HepG2 (cell line): Measurements from ENCODE around the gene CYP11A1. TPM values are rescaled to one million over a fixed set of nuclear protein-coding genes. Genes with fewer than 3 reads are reported as not detected.

Source experiments
- ATAC-seq: fragments of 200-7000 bp; cut with Tn5 transposase; 3 replicates; pipeline ENCODE4 v1.9.1; 2020; ENCODE audit warnings: mild to moderate bottlenecking, moderate library complexity
- BruUV-seq: library from RNA; stranded (reverse); fragments of 400-500 nt; replicated peaks from 2 replicates; lab custom pipeline; 2021; lab: Mats Ljungman, UMichigan
- CTCF ChIA-PET: fragments of 300-600 bp; formaldehyde crosslinking; extraction: SDS; loops from one replicate; lab custom pipeline; 2021; ENCODE audit warnings: low total read pairs, inconsistent platforms, low intra/inter-chr PET ratio; lab: Yijun Ruan, JAX
- POLR2A ChIA-PET: fragments of 350-600 bp; sonication (Branson Sonifier 250); formaldehyde crosslinking; loops from one replicate; lab custom pipeline; 2020; ENCODE audit warnings: antibody characterized with exemption, inconsistent platforms; lab: Yijun Ruan, JAX
- DNase-seq: peaks from one replicate; pipeline ENCODE4 v3.0.0-alpha.2; 2015; ENCODE audit warnings: low spot score
- FAIRE-seq: peaks from 3 replicates; lab custom pipeline; 2011; peaks lifted over from hg19 to GRCh38; lab: Jason Lieb, UNC
- H2AFZ ChIP-seq: one replicate; pipeline ENCODE4 v1.6.1; 2011; ENCODE audit warnings: low read length, inconsistent platforms
- H3K27ac ChIP-seq: fragments of 300-600 bp; 3 replicates; pipeline ENCODE4 v1.8.0; 2011; ENCODE audit warnings: mixed run types, mild to moderate bottlenecking, mixed read lengths, low read length, inconsistent platforms; ENCODE audit not compliant: insufficient read depth; ENCODE audit errors: extremely low read length
- H3K27me3 ChIP-seq, 2 experiments: fragments of 200-600 bp in 1 of 2; 2 replicates in 1 of 2; 3 replicates in 1 of 2; pipeline versions ENCODE4 v1.6.0 to v1.8.0; 2011; ENCODE audit warnings: low read length in 2 of 2, mild to moderate bottlenecking in 2 of 2, moderate library complexity in 2 of 2, inconsistent platforms in 1 of 2; ENCODE audit not compliant: insufficient read depth in 2 of 2, control insufficient read depth in 1 of 2
- H3K36me3 ChIP-seq, 2 experiments: fragments of 200-600 bp in 1 of 2; replicated peaks in 1 of 2; 2 replicates in 1 of 2; 3 replicates in 1 of 2; pipeline versions ENCODE4 v1.5.1 to v1.8.0; 2011; ENCODE audit warnings: low read length in 2 of 2, inconsistent platforms in 1 of 2; ENCODE audit not compliant: insufficient read depth in 2 of 2, control insufficient read depth in 1 of 2
- H3K4me1 ChIP-seq: 2 replicates; pipeline ENCODE4 v1.5.1; 2012; ENCODE audit warnings: low read length, inconsistent platforms; ENCODE audit not compliant: insufficient read depth
- H3K4me2 ChIP-seq: 2 replicates; pipeline ENCODE4 v1.6.0; 2011; ENCODE audit warnings: low read depth, low read length, inconsistent platforms
- H3K4me3 ChIP-seq, 3 experiments: fragments of 200-600 bp in 1 of 3; sonication (generic), shearing (Covaris generic) in 1 of 3; replicated peaks in 1 of 3; 2 replicates each; pipeline ENCODE4 v1.5.1; 2011 to 2016; ENCODE audit warnings: low read length in 3 of 3, inconsistent platforms in 2 of 3, low read depth in 2 of 3, mild to moderate bottlenecking in 2 of 3, control low read depth in 1 of 3, mixed read lengths in 1 of 3; ENCODE audit not compliant: insufficient read depth in 1 of 3
- H3K79me2 ChIP-seq: one replicate; pipeline ENCODE4 v1.6.1; 2011; ENCODE audit warnings: low read length, inconsistent platforms; ENCODE audit not compliant: insufficient read depth
- H3K9ac ChIP-seq: 2 replicates; pipeline ENCODE4 v1.6.0; 2011; ENCODE audit warnings: mild to moderate bottlenecking, low read depth, low read length, inconsistent platforms; ENCODE audit not compliant: insufficient read depth
- H3K9me3 ChIP-seq: 2 replicates; pipeline ENCODE4 v1.5.1; 2012; ENCODE audit warnings: mild to moderate bottlenecking, low read length
- H4K20me1 ChIP-seq: 2 replicates; pipeline ENCODE4 v1.6.0; 2011; ENCODE audit warnings: inconsistent platforms, mild to moderate bottlenecking, low read length, moderate library complexity; ENCODE audit not compliant: insufficient read depth
- AKAP8 ChIP-seq: sonication (generic); formaldehyde crosslinking; IDR thresholded peaks from 2 replicates; pipeline ENCODE4 v1.5.1; 2020; ENCODE audit warnings: mild to moderate bottlenecking, missing genetic modification reagents
- DNMT1 ChIP-seq: sonication (generic); formaldehyde crosslinking; IDR thresholded peaks from 2 replicates; pipeline ENCODE4 v1.5.1; 2020; ENCODE audit warnings: mild to moderate bottlenecking, missing genetic modification reagents
- FOXA1 ChIP-seq, 2 experiments: fragments of 450-650 bp in 1 of 2; sonication (generic) in 1 of 2; formaldehyde crosslinking in 1 of 2; IDR thresholded peaks; 2 replicates each; pipeline versions ENCODE4 v1.4.0 to v1.6.1; 2016 to 2020; ENCODE audit warnings: missing genetic modification reagents in 1 of 2
- FOXO4 ChIP-seq: sonication (generic); formaldehyde crosslinking; conservative IDR thresholded peaks from 2 replicates; pipeline ENCODE4 v1.8.1; 2023; ENCODE audit warnings: missing genetic modification reagents
- MAFF ChIP-seq: IDR thresholded peaks from 2 replicates; pipeline ENCODE4 v1.6.1; 2011; ENCODE audit warnings: low read depth, low read length, improper control_type of control experiment
- MED8 ChIP-seq: sonication (generic); formaldehyde crosslinking; IDR thresholded peaks from 2 replicates; pipeline ENCODE4 v1.8.1; 2023; ENCODE audit warnings: mild to moderate bottlenecking, missing genetic modification reagents; ENCODE audit not compliant: insufficient replicate concordance
- STAG1 ChIP-seq: sonication (generic); formaldehyde crosslinking; IDR thresholded peaks from 2 replicates; pipeline ENCODE4 v1.4.0; 2020; ENCODE audit warnings: missing genetic modification reagents
- TCF7 ChIP-seq: sonication (generic); IDR thresholded peaks from 2 replicates; pipeline ENCODE4 v1.6.1; 2016; ENCODE audit warnings: antibody characterized with exemption, low read depth
- ZNF224 ChIP-seq: sonication (generic); formaldehyde crosslinking; IDR thresholded peaks from 2 replicates; pipeline ENCODE4 v1.5.0; 2020; ENCODE audit warnings: mild to moderate bottlenecking, missing genetic modification reagents
- ZNF691 ChIP-seq: sonication (generic); formaldehyde crosslinking; IDR thresholded peaks from 2 replicates; pipeline ENCODE4 v1.4.0; 2020; ENCODE audit warnings: missing genetic modification reagents, low read depth, mild to moderate bottlenecking, borderline replicate concordance
- WGBS: methylation state at CpG from one replicate; pipeline ENCODE4 v1.1.6; 2017; ENCODE audit warnings: low lambda C conversion rate; 5-methylcytosine and 5-hydroxymethylcytosine counted together
- in situ Hi-C: cut with HindIII; loops from 2 replicates; pipeline ENCODE4 v1.10.0; 2017; ENCODE audit warnings: low pct_unique_long_range_greater_than_20kb; ENCODE audit not compliant: extremely low pct_ligation_motif_present
- intact Hi-C: fragments of 100-400 bp; cut with micrococcal nuclease; formaldehyde crosslinking; loops from one replicate; pipeline ENCODE4 v1.10.0; 2022; ENCODE audit not compliant: unreplicated experiment
- polyA plus RNA-seq, 8 experiments: library from polyadenylated mRNA; depleted of rRNA in 3 of 8; stranded (reverse) in 7 of 8; unstranded in 1 of 8; fragments of >200 nt; fragmentation: Illumina TruSeq in 4 of 8; extraction: Trizol in 4 of 8; gene quantifications; 2 replicates each; pipeline versions ENCODE4 v1.2.1 to v1.2.3, GENCODE V29; 2011 to 2016; ENCODE audit warnings: low read depth in 4 of 8, missing spikeins in 1 of 8, mixed read lengths in 1 of 8; ENCODE audit not compliant: insufficient read depth in 1 of 8
- total RNA-seq, 5 experiments: library from RNA; depleted of rRNA; stranded (reverse); fragments of >200 nt; fragmentation: Illumina TruSeq; extraction: Trizol; gene quantifications; 2 replicates each; pipeline ENCODE4 v1.2.3, GENCODE V29; 2016; ENCODE audit warnings: low read depth in 1 of 5

CYP11A1 gene
- total and polyA plus RNA-seq, 2 of the 13 experiments (the other 11 are each of a cell fraction or from before 2014, with no cell fraction given), result 0.66 to 0.92 TPM

GRCh38 chr15:74370471-74370870 is 3.0 kb upstream of the CYP11A1 start:
- H3K9me3 ChIP-seq, result no peaks in the 10 kb centered on the region
- no peaks in the 10 kb centered on the region for H3K79me2 ChIP-seq
- no peak overlapping the region for H3K4me2 ChIP-seq
- H3K36me3 ChIP-seq, result no peaks in the 10 kb centered on the region
- intact Hi-C loops, result loop anchor here (5.0 kb wide), 1 partner anchor 247 kb away; the partner anchor contains the start of gene CLK3
- FAIRE-seq, result no peak
- TF ChIP-seq ZNF691 (CRISPR knock-in tag) (no peak), MAFF (no peak), AKAP8 (CRISPR knock-in tag) (no peak), ZNF224 (no peak), MED8 (CRISPR knock-in tag) (no peak), FOXA1 (IDR thresholded peaks at IDR 0.05) (no peak), FOXA1 (CRISPR knock-in tag; IDR thresholded peaks at IDR 0.05) (no peak), STAG1 (CRISPR knock-in tag) (no peak), FOXO4 (no peak), TCF7 (no peak), DNMT1 (CRISPR knock-in tag) (no peak)
- TF ChIP-seq, all 625 proteins: peak for 0
- in situ Hi-C loops, result loop anchor here (5.0 kb wide), 2 partner anchors 252 to 397 kb away; no protein-coding TSS in a partner anchor
- no TSS peak for BruUV-seq
- Histone ChIP-seq H3K27me3 (peaks cover 0 to 15% of the 10 kb centered on the region in 2 experiments; a peak in 4 of 5 replicates), H3K4me3 (no peak overlapping the region), H3K27ac (no peak overlapping the region), H3K9ac (no peak overlapping the region), H2AFZ (no peak overlapping the region), H4K20me1 (no peaks in the 10 kb centered on the region), H3K4me1 (peaks cover 34% of the 10 kb centered on the region)
- POLR2A ChIA-PET, result no interaction called here
- CTCF ChIA-PET, result no interaction called here
- DNase-seq (no peak), ATAC-seq (no peak)
- 49% methylated on average over 5 of the region's 5 CpGs for WGBS
